Measurements from ENCODE around the gene RPH3AL. TPM values are rescaled to one million over a fixed set of nuclear protein-coding genes. Genes with fewer than 3 reads are reported as not detected.
A peak's percentile ranks its signal among the peaks of the same experiment; 100 is the strongest.

Gene RPH3AL
- total RNA-seq, 1 donor from 2014 or later, result 22.3 TPM

GRCh38 chr17:164303-165235 lies 188.0 kb downstream of the RPH3AL start:
- TF ChIP-seq CTCF (IDR thresholded peaks at IDR 0.05; ENCODE audit: partially characterized antibody, unreplicated experiment), result no peak
- peak overlapping the region; percentile 65 for H3K4me3 Mint-ChIP-seq (ENCODE audit: unreplicated experiment)
- H3K4me1 Mint-ChIP-seq (ENCODE audit: low read depth, unreplicated experiment), result peaks cover 8% of the 10 kb centered on the region
- peak; percentile 77 for DNase-seq
- H3K27me3 Mint-ChIP-seq (ENCODE audit: unreplicated experiment), result peaks cover 18% of the 10 kb centered on the region
- no peaks in the 10 kb centered on the region for H3K36me3 Mint-ChIP-seq (ENCODE audit: unreplicated experiment)
- H3K9me3 Mint-ChIP-seq (ENCODE audit: unreplicated experiment), result peaks cover 7% of the 10 kb centered on the region
- peak overlapping the region; percentile 94 for H3K27ac Mint-ChIP-seq (ENCODE audit: unreplicated experiment)

GRCh38 chr17:163514-164098 lies 189.0 kb downstream of the RPH3AL start:
- Mint-ChIP-seq H3K4me3 (ENCODE audit: unreplicated experiment) (no peak overlapping the region), H3K27me3 (ENCODE audit: unreplicated experiment) (peaks cover 15% of the 10 kb centered on the region)
- no peak for DNase-seq

GRCh38 chr17:162689-163088 lies 189.9 kb downstream of the RPH3AL start:
- DNase-seq, result no peak

More at GRCh38 chr17:163514-164098, 189.0 kb downstream of the RPH3AL start:
- Mint-ChIP-seq H3K9me3 (ENCODE audit: unreplicated experiment) (peaks cover 6% of the 10 kb centered on the region), H3K27ac (ENCODE audit: unreplicated experiment) (peak overlapping the region; percentile 38), H3K4me1 (ENCODE audit: low read depth, unreplicated experiment) (peaks cover 8% of the 10 kb centered on the region), H3K36me3 (ENCODE audit: unreplicated experiment) (no peaks in the 10 kb centered on the region)
- peak; percentile 52 for TF ChIP-seq CTCF (IDR thresholded peaks at IDR 0.05; ENCODE audit: partially characterized antibody, unreplicated experiment)

More at GRCh38 chr17:162689-163088, 189.9 kb downstream of the RPH3AL start:
- peaks cover 6% of the 10 kb centered on the region for H3K9me3 Mint-ChIP-seq (ENCODE audit: unreplicated experiment)
- peaks cover 17% of the 10 kb centered on the region for H3K27me3 Mint-ChIP-seq (ENCODE audit: unreplicated experiment)
- H3K4me1 Mint-ChIP-seq (ENCODE audit: low read depth, unreplicated experiment), result peaks cover 8% of the 10 kb centered on the region
- no peak overlapping the region for H3K4me3 Mint-ChIP-seq (ENCODE audit: unreplicated experiment)
- no peak for TF ChIP-seq CTCF (IDR thresholded peaks at IDR 0.05; ENCODE audit: partially characterized antibody, unreplicated experiment)
- H3K36me3 Mint-ChIP-seq (ENCODE audit: unreplicated experiment), result no peaks in the 10 kb centered on the region
- H3K27ac Mint-ChIP-seq (ENCODE audit: unreplicated experiment), result no peak overlapping the region

Other genes with a start within 250 kb of the RPH3AL start
- not detected for gene SCGB1C2, start 215.2 kb downstream of the RPH3AL start, total RNA-seq (ENCODE audit: unreplicated experiment)
- 109 TPM for gene DOC2B, start 171.2 kb downstream of the RPH3AL start, total RNA-seq (ENCODE audit: unreplicated experiment)
- 10.7 TPM for gene RFLNB, start 93.1 kb upstream of the RPH3AL start, total RNA-seq (ENCODE audit: unreplicated experiment)